ENCODE measurements around the gene PLEKHG4B.

The PLEKHG4B gene

GRCh38 chr5:160173-160510 lies 68.2 kb downstream of the PLEKHG4B start:
- no peaks in the 10 kb centered on the region for H3K4me1 ChIP-seq (ENCODE audit: low read length)

GRCh38 chr5:160921-161802 lies 69.2 kb downstream of the PLEKHG4B start:
- no peaks in the 10 kb centered on the region for H3K4me1 ChIP-seq (ENCODE audit: low read length)
- no peaks in the 10 kb centered on the region for H3K27me3 ChIP-seq (ENCODE audit: low read depth, low read length)
- no peaks in the 10 kb centered on the region for H4K20me1 ChIP-seq (ENCODE audit: insufficient read depth, low read length)
- H3K4me3 ChIP-seq (ENCODE audit: low read length) = no peak overlapping the region
- H3K36me3 ChIP-seq (replicated peaks; ENCODE audit: low read depth, low read length) = no peaks in the 10 kb centered on the region
- no peak overlapping the region for H3K4me2 ChIP-seq (ENCODE audit: low read length)
- TF ChIP-seq CTCF (IDR thresholded peaks at IDR 0.05; ENCODE audit: low read depth, low read length) (no peak), EZH2phosphoT487 (IDR thresholded peaks at IDR 0.05; ENCODE audit: low read depth) (no peak)
- H3K9ac ChIP-seq (ENCODE audit: low read length) = no peak overlapping the region
- H3K9me3 ChIP-seq (ENCODE audit: insufficient read depth, low read length) = no peaks in the 10 kb centered on the region
- H2AFZ ChIP-seq (ENCODE audit: low read depth, low read length) = no peak overlapping the region
- no peaks in the 10 kb centered on the region for H3K79me2 ChIP-seq (ENCODE audit: low read length)
- no peak overlapping the region for H3K27ac ChIP-seq (ENCODE audit: low read length)

More at GRCh38 chr5:160173-160510, 68.2 kb downstream of the PLEKHG4B start:
- Histone ChIP-seq H3K9ac (ENCODE audit: low read length) (no peak overlapping the region), H3K36me3 (replicated peaks; ENCODE audit: low read depth, low read length) (no peaks in the 10 kb centered on the region), H3K9me3 (ENCODE audit: insufficient read depth, low read length) (no peaks in the 10 kb centered on the region), H3K79me2 (ENCODE audit: low read length) (no peaks in the 10 kb centered on the region), H3K4me3 (ENCODE audit: low read length) (no peak overlapping the region), H4K20me1 (ENCODE audit: insufficient read depth, low read length) (no peaks in the 10 kb centered on the region), H2AFZ (ENCODE audit: low read depth, low read length) (no peak overlapping the region), H3K27me3 (ENCODE audit: low read depth, low read length) (no peaks in the 10 kb centered on the region), H3K4me2 (ENCODE audit: low read length) (no peak overlapping the region), H3K27ac (ENCODE audit: low read length) (no peak overlapping the region)
- no peak for TF ChIP-seq CTCF (IDR thresholded peaks at IDR 0.05; ENCODE audit: low read depth, low read length)

GRCh38 chr5:161803-162110 lies 69.8 kb downstream of the PLEKHG4B start:
- Histone ChIP-seq H3K36me3 (replicated peaks; ENCODE audit: low read depth, low read length) (no peaks in the 10 kb centered on the region), H3K4me3 (ENCODE audit: low read length) (no peak overlapping the region), H3K27me3 (ENCODE audit: low read depth, low read length) (no peaks in the 10 kb centered on the region), H4K20me1 (ENCODE audit: insufficient read depth, low read length) (no peaks in the 10 kb centered on the region), H3K4me1 (ENCODE audit: low read length) (no peaks in the 10 kb centered on the region), H3K9ac (ENCODE audit: low read length) (no peak overlapping the region), H2AFZ (ENCODE audit: low read depth, low read length) (no peak overlapping the region), H3K9me3 (ENCODE audit: insufficient read depth, low read length) (no peaks in the 10 kb centered on the region), H3K4me2 (ENCODE audit: low read length) (no peak overlapping the region), H3K79me2 (ENCODE audit: low read length) (no peaks in the 10 kb centered on the region), H3K27ac (ENCODE audit: low read length) (no peak overlapping the region)
- TF ChIP-seq EZH2phosphoT487 (IDR thresholded peaks at IDR 0.05; ENCODE audit: low read depth) (no peak), CTCF (IDR thresholded peaks at IDR 0.05; ENCODE audit: low read depth, low read length) (no peak)

- Histone ChIP-seq H3K4me3 (ENCODE audit: low read length) (no peak overlapping the region), H3K4me1 (ENCODE audit: low read length) (no peaks in the 10 kb centered on the region), H3K79me2 (ENCODE audit: low read length) (no peaks in the 10 kb centered on the region), H3K36me3 (replicated peaks; ENCODE audit: low read depth, low read length) (no peaks in the 10 kb centered on the region), H3K4me2 (ENCODE audit: low read length) (no peak overlapping the region), H4K20me1 (ENCODE audit: insufficient read depth, low read length) (no peaks in the 10 kb centered on the region), H3K27me3 (ENCODE audit: low read depth, low read length) (no peaks in the 10 kb centered on the region), H3K27ac (ENCODE audit: low read length) (no peak overlapping the region), H2AFZ (ENCODE audit: low read depth, low read length) (no peak overlapping the region), H3K9ac (ENCODE audit: low read length) (no peak overlapping the region), H3K9me3 (ENCODE audit: insufficient read depth, low read length) (no peaks in the 10 kb centered on the region)
- TF ChIP-seq EZH2phosphoT487 (IDR thresholded peaks at IDR 0.05; ENCODE audit: low read depth) (no peak), CTCF (IDR thresholded peaks at IDR 0.05; ENCODE audit: low read depth, low read length) (no peak)
These were observed 70.2 kb downstream of the PLEKHG4B start for GRCh38 chr5:162190-162564.

All from OCI-LY3 (cell line).